Adrenal gland (tissue), 5 donors: ENCODE results near the gene APP.

ENCODE experiments used
- POLR2A ChIP-seq, 2 donors: fragments of 450-650 bp; IDR thresholded peaks; one replicate each; pipeline ENCODE4 v1.6.1; 2017; ENCODE audit warnings: antibody characterized with exemption in 2 of 2, mild to moderate bottlenecking in 2 of 2, moderate library complexity in 1 of 2
- TF ChIP-seq, protein P1 (sequence below), 6 experiments: fragments of 450-650 bp in 4 of 6; fragments of 200-600 bp in 2 of 6; sonication (generic) in 1 of 6; IDR thresholded peaks; 1 replicate in 5 of 6; 2 replicates in 1 of 6; pipeline versions ENCODE4 v1.5.1 to v1.8.0; 2016 to 2021; ENCODE audit warnings: antibody characterized with exemption in 6 of 6, mild to moderate bottlenecking in 2 of 6, moderate library complexity in 1 of 6
- donor health status: DM: no; HTN: no; CAD: no.

DNA sequence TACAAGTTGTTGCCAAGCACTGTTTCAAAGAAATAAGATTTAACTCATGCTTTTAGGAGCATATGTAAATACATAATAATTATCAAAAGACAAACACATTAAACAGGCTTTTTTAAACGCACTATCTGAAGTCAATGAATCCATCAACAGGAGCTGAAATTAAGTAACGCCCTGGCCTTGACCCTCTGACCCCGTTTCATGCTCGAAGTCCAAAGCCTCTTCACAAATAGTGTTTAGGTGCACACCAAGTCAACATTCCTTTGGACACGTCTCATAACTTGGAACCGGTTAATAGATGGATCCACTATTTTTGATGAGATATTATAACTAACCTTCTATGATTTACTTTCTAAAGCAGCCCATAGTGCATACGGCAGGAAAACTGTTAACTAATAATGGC is 226.5 kb downstream of the APP start:
- TF ChIP-seq, protein P1, sequence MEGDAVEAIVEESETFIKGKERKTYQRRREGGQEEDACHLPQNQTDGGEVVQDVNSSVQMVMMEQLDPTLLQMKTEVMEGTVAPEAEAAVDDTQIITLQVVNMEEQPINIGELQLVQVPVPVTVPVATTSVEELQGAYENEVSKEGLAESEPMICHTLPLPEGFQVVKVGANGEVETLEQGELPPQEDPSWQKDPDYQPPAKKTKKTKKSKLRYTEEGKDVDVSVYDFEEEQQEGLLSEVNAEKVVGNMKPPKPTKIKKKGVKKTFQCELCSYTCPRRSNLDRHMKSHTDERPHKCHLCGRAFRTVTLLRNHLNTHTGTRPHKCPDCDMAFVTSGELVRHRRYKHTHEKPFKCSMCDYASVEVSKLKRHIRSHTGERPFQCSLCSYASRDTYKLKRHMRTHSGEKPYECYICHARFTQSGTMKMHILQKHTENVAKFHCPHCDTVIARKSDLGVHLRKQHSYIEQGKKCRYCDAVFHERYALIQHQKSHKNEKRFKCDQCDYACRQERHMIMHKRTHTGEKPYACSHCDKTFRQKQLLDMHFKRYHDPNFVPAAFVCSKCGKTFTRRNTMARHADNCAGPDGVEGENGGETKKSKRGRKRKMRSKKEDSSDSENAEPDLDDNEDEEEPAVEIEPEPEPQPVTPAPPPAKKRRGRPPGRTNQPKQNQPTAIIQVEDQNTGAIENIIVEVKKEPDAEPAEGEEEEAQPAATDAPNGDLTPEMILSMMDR (IDR thresholded peaks at IDR 0.05), result no peak
- TF ChIP-seq POLR2A (IDR thresholded peaks at IDR 0.05), result no peak
